HEK293 (cell line): ENCODE measurements around the gene ZBTB20.

Experiments used
- CTCF ChIA-PET: fragments of 350-600 bp; formaldehyde crosslinking; extraction: SDS; loops from one replicate; lab custom pipeline; 2021; ENCODE audit warnings: antibody characterized with exemption; lab: Yijun Ruan, JAX
- POLR2A ChIA-PET: fragments of 300-600 bp; formaldehyde crosslinking; extraction: SDS; loops from one replicate; lab custom pipeline; 2020; ENCODE audit warnings: antibody characterized with exemption, inconsistent platforms; lab: Yijun Ruan, JAX
- H3K27ac ChIP-seq: fragments of 200-500 bp; sonication (Bioruptor generic); 2 replicates; pipeline ENCODE4 v1.5.1; 2014; ENCODE audit warnings: low read depth, low read length, control low read depth, inconsistent platforms; ENCODE audit errors: extremely low read depth
- H3K36me3 ChIP-seq, 2 experiments: fragments of 200-500 bp in 1 of 2; sonication (Bioruptor generic) in 1 of 2; 1 replicate in 1 of 2; 2 replicates in 1 of 2; pipeline ENCODE4 v1.5.1; 2014 to 2017; ENCODE audit warnings: inconsistent platforms in 2 of 2, low read length in 2 of 2; ENCODE audit not compliant: control insufficient read depth in 2 of 2, insufficient read depth in 1 of 2
- H3K4me1 ChIP-seq: fragments of 200-500 bp; sonication (Bioruptor generic); 2 replicates; pipeline ENCODE4 v1.5.1; 2014; ENCODE audit warnings: mild to moderate bottlenecking, low read length, inconsistent platforms; ENCODE audit not compliant: control insufficient read depth, insufficient read depth
- H3K4me3 ChIP-seq: 2 replicates; pipeline ENCODE4 v1.5.1; 2011; ENCODE audit warnings: low read depth, mild to moderate bottlenecking, control low read depth, low read length, moderate library complexity
- H3K9me3 ChIP-seq: fragments of 200-500 bp; sonication (Bioruptor generic); 2 replicates; pipeline ENCODE4 v1.5.1; 2014; ENCODE audit warnings: low read depth, low read length, inconsistent platforms; ENCODE audit not compliant: control insufficient read depth, insufficient read depth
- BCL11A ChIP-seq: fragments of 450-650 bp; formaldehyde crosslinking; IDR thresholded peaks from 2 replicates; pipeline ENCODE4 v1.5.1; 2016; ENCODE audit warnings: low read depth, missing biosample characterization, missing genetic modification characterization
- BCL11B ChIP-seq: fragments of 450-650 bp; formaldehyde crosslinking; IDR thresholded peaks from 2 replicates; pipeline ENCODE4 v1.5.1; 2016; ENCODE audit warnings: low read depth, missing biosample characterization, missing genetic modification characterization
- HOXA7 ChIP-seq: sonication (generic); formaldehyde crosslinking; IDR thresholded peaks from 2 replicates; pipeline ENCODE4 v1.8.1; 2022; ENCODE audit warnings: missing genetic modification reagents, borderline replicate concordance
- IKZF3 ChIP-seq: fragments of 450-650 bp; IDR thresholded peaks from 2 replicates; pipeline ENCODE4 v1.5.0; 2018; ENCODE audit warnings: missing biosample characterization, mild to moderate bottlenecking, missing genetic modification characterization, moderate library complexity
- SCRT1 ChIP-seq: fragments of 450-650 bp; formaldehyde crosslinking; IDR thresholded peaks from 2 replicates; pipeline ENCODE4 v1.5.1; 2016; ENCODE audit warnings: missing biosample characterization, missing genetic modification characterization, borderline replicate concordance
- SP7 ChIP-seq: fragments of 450-650 bp; formaldehyde crosslinking; IDR thresholded peaks from 2 replicates; pipeline ENCODE4 v1.5.1; 2016; ENCODE audit warnings: missing biosample characterization, missing genetic modification characterization
- TCF7L2 ChIP-seq: IDR thresholded peaks from 2 replicates; pipeline ENCODE4 v1.6.1; 2011; ENCODE audit warnings: low read depth, mild to moderate bottlenecking, inconsistent platforms, low read length, moderate library complexity, borderline replicate concordance
- TRIM28 ChIP-seq: IDR thresholded peaks from 2 replicates; pipeline ENCODE4 v1.6.1; 2011; ENCODE audit warnings: low read length, control low read depth, borderline replicate concordance
- ZNF169 ChIP-seq: fragments of 450-650 bp; formaldehyde crosslinking; IDR thresholded peaks from 2 replicates; pipeline ENCODE4 v1.5.1; 2016; ENCODE audit warnings: missing biosample characterization, missing genetic modification characterization
- ZNF214 ChIP-seq: fragments of 450-650 bp; formaldehyde crosslinking; IDR thresholded peaks from 2 replicates; pipeline ENCODE4 v1.5.1; 2017; ENCODE audit warnings: missing biosample characterization, mild to moderate bottlenecking, missing genetic modification characterization, borderline replicate concordance
- ZNF223 ChIP-seq: fragments of 450-650 bp; formaldehyde crosslinking; IDR thresholded peaks from 2 replicates; pipeline ENCODE4 v1.5.1; 2016; ENCODE audit warnings: missing biosample characterization, missing genetic modification characterization
- ZNF239 ChIP-seq: fragments of 450-650 bp; formaldehyde crosslinking; IDR thresholded peaks from 2 replicates; pipeline ENCODE4 v1.5.1; 2016; ENCODE audit warnings: missing biosample characterization, missing genetic modification characterization
- ZNF311 ChIP-seq: fragments of 450-650 bp; formaldehyde crosslinking; IDR thresholded peaks from 2 replicates; pipeline ENCODE4 v1.5.1; 2017; ENCODE audit warnings: missing biosample characterization, missing genetic modification characterization, borderline replicate concordance
- ZNF391 ChIP-seq: fragments of 450-650 bp; formaldehyde crosslinking; IDR thresholded peaks from 2 replicates; pipeline ENCODE4 v1.5.1; 2016; ENCODE audit warnings: low read depth, missing biosample characterization, missing genetic modification characterization, borderline replicate concordance
- ZNF530 ChIP-seq: fragments of 450-650 bp; formaldehyde crosslinking; IDR thresholded peaks from 2 replicates; pipeline ENCODE4 v1.5.1; 2016; ENCODE audit warnings: low read depth, missing biosample characterization, missing genetic modification characterization
- ZNF585B ChIP-seq: fragments of 450-650 bp; formaldehyde crosslinking; IDR thresholded peaks from 2 replicates; pipeline ENCODE4 v1.5.1; 2016; ENCODE audit warnings: missing biosample characterization, missing genetic modification characterization
- ZNF626 ChIP-seq: fragments of 450-650 bp; sonication (Bioruptor Pico); formaldehyde crosslinking; IDR thresholded peaks from 2 replicates; pipeline ENCODE4 v1.5.1; 2018; ENCODE audit warnings: missing biosample characterization, missing genetic modification characterization, inconsistent platforms
- ZNF670 ChIP-seq: fragments of 450-650 bp; formaldehyde crosslinking; IDR thresholded peaks from 2 replicates; pipeline ENCODE4 v1.5.1; 2016; ENCODE audit warnings: missing biosample characterization, missing genetic modification characterization, low read depth
- TF ChIP-seq, protein P1 (sequence below): fragments of 450-650 bp; formaldehyde crosslinking; IDR thresholded peaks from 2 replicates; pipeline ENCODE4 v1.5.1; 2017; ENCODE audit warnings: missing biosample characterization, missing genetic modification characterization
- TF ChIP-seq, protein P2 (sequence below): fragments of 450-650 bp; formaldehyde crosslinking; IDR thresholded peaks from 2 replicates; pipeline ENCODE4 v1.5.1; 2016; ENCODE audit warnings: missing biosample characterization, missing genetic modification characterization, borderline replicate concordance
- TF ChIP-seq, protein P3 (sequence below): fragments of 450-650 bp; IDR thresholded peaks from 2 replicates; pipeline ENCODE4 v1.5.1; 2018; ENCODE audit warnings: missing biosample characterization, mild to moderate bottlenecking, missing genetic modification characterization
- TF ChIP-seq, protein P4 (sequence below): fragments of 450-650 bp; formaldehyde crosslinking; IDR thresholded peaks from 2 replicates; pipeline ENCODE4 v1.5.1; 2016; ENCODE audit warnings: missing biosample characterization, missing genetic modification characterization
- TF ChIP-seq, protein P5 (sequence below): fragments of 450-650 bp; formaldehyde crosslinking; IDR thresholded peaks from 2 replicates; pipeline ENCODE4 v1.5.0; 2017; ENCODE audit warnings: missing biosample characterization, missing genetic modification characterization, borderline replicate concordance

ZBTB20 gene

DNA sequence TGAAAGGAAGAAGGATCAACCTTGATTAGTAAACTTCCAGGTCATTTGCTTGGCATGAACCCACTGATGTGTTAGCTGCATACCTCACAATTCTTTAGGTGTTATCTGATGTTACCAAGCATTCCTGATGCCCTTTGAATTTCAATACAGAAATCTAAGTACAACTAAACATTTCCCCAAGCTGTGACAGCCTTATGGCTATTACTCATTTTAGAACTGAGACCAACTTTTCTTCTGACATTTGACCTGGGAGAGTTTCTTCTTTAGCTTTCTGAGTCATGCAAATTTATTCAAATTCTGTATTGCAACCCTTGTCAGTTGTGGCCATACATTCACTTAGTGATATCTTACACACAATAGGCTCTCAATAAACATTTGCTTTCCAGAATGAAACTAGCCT lies 729.0 kb downstream of the ZBTB20 start:
- H3K9me3 ChIP-seq: no peaks in the 10 kb centered on the region
- POLR2A ChIA-PET: no interaction called here
- CTCF ChIA-PET: interaction anchor here (0.5 to 2.5 kb wide), 26 partner anchors 8 to 736 kb away, joined by 3 to 16 read pairs (median 5); no protein-coding TSS in a partner anchor
- no peaks in the 10 kb centered on the region for H3K36me3 ChIP-seq
- no peaks in the 10 kb centered on the region for H3K4me1 ChIP-seq
- no peak for TF ChIP-seq ZNF311 (tag by site-specific recombination)
- no peak for TF ChIP-seq BCL11A
- no peak for TF ChIP-seq ZNF670
- no peak for TF ChIP-seq ZNF169 (tag by site-specific recombination)
- no peak for TF ChIP-seq ZNF626
- TF ChIP-seq, protein P1, sequence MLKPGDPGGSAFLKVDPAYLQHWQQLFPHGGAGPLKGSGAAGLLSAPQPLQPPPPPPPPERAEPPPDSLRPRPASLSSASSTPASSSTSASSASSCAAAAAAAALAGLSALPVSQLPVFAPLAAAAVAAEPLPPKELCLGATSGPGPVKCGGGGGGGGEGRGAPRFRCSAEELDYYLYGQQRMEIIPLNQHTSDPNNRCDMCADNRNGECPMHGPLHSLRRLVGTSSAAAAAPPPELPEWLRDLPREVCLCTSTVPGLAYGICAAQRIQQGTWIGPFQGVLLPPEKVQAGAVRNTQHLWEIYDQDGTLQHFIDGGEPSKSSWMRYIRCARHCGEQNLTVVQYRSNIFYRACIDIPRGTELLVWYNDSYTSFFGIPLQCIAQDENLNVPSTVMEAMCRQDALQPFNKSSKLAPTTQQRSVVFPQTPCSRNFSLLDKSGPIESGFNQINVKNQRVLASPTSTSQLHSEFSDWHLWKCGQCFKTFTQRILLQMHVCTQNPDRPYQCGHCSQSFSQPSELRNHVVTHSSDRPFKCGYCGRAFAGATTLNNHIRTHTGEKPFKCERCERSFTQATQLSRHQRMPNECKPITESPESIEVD (tag by site-specific recombination): no peak
- no peak for TF ChIP-seq ZNF239 (tag by site-specific recombination)
- TF ChIP-seq, protein P2, sequence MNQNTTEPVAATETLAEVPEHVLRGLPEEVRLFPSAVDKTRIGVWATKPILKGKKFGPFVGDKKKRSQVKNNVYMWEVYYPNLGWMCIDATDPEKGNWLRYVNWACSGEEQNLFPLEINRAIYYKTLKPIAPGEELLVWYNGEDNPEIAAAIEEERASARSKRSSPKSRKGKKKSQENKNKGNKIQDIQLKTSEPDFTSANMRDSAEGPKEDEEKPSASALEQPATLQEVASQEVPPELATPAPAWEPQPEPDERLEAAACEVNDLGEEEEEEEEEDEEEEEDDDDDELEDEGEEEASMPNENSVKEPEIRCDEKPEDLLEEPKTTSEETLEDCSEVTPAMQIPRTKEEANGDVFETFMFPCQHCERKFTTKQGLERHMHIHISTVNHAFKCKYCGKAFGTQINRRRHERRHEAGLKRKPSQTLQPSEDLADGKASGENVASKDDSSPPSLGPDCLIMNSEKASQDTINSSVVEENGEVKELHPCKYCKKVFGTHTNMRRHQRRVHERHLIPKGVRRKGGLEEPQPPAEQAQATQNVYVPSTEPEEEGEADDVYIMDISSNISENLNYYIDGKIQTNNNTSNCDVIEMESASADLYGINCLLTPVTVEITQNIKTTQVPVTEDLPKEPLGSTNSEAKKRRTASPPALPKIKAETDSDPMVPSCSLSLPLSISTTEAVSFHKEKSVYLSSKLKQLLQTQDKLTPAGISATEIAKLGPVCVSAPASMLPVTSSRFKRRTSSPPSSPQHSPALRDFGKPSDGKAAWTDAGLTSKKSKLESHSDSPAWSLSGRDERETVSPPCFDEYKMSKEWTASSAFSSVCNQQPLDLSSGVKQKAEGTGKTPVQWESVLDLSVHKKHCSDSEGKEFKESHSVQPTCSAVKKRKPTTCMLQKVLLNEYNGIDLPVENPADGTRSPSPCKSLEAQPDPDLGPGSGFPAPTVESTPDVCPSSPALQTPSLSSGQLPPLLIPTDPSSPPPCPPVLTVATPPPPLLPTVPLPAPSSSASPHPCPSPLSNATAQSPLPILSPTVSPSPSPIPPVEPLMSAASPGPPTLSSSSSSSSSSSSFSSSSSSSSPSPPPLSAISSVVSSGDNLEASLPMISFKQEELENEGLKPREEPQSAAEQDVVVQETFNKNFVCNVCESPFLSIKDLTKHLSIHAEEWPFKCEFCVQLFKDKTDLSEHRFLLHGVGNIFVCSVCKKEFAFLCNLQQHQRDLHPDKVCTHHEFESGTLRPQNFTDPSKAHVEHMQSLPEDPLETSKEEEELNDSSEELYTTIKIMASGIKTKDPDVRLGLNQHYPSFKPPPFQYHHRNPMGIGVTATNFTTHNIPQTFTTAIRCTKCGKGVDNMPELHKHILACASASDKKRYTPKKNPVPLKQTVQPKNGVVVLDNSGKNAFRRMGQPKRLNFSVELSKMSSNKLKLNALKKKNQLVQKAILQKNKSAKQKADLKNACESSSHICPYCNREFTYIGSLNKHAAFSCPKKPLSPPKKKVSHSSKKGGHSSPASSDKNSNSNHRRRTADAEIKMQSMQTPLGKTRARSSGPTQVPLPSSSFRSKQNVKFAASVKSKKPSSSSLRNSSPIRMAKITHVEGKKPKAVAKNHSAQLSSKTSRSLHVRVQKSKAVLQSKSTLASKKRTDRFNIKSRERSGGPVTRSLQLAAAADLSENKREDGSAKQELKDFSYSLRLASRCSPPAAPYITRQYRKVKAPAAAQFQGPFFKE (tag by site-specific recombination): no peak
- no peak for TF ChIP-seq SCRT1 (tag by site-specific recombination)
- no peak for TF ChIP-seq TCF7L2
- no peak for TF ChIP-seq SP7 (tag by site-specific recombination)
- TF ChIP-seq, protein P3, sequence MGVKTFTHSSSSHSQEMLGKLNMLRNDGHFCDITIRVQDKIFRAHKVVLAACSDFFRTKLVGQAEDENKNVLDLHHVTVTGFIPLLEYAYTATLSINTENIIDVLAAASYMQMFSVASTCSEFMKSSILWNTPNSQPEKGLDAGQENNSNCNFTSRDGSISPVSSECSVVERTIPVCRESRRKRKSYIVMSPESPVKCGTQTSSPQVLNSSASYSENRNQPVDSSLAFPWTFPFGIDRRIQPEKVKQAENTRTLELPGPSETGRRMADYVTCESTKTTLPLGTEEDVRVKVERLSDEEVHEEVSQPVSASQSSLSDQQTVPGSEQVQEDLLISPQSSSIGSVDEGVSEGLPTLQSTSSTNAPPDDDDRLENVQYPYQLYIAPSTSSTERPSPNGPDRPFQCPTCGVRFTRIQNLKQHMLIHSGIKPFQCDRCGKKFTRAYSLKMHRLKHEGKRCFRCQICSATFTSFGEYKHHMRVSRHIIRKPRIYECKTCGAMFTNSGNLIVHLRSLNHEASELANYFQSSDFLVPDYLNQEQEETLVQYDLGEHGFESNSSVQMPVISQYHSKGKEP: no peak
- no peak overlapping the region for H3K27ac ChIP-seq
- no peak overlapping the region for H3K4me3 ChIP-seq

DNA sequence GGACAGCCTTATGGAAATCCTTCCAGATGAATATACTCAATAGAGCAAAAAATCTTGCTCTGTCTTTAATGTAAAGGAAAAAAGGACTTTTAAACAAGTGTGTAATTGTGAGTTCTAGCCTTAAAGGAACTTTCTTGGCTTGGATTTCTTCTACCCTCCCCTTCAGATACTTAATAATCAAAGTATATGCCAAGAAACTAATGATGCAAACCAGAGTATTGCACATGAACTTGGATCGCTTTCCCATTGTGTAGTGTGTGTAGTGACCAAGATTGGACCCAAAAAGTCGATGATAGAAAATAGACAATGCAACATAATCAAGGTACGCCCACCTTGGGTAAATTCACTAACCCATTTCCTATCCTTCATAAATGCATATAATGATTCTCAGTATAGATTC lies 729.4 kb downstream of the ZBTB20 start:
- Histone ChIP-seq H3K9me3 (no peaks in the 10 kb centered on the region), H3K36me3 (no peaks in the 10 kb centered on the region), H3K27ac (no peak overlapping the region), H3K4me1 (no peaks in the 10 kb centered on the region), H3K4me3 (no peak overlapping the region)
- ChIA-PET POLR2A (no interaction called here), CTCF (interaction anchor here (0.5 to 2.3 kb wide), 10 partner anchors 9 to 736 kb away, joined by 3 to 16 read pairs (median 6); no protein-coding TSS in a partner anchor)
- no peak for TF ChIP-seq ZNF585B (tag by site-specific recombination)
- no peak for TF ChIP-seq BCL11B
- TF ChIP-seq, protein P4, sequence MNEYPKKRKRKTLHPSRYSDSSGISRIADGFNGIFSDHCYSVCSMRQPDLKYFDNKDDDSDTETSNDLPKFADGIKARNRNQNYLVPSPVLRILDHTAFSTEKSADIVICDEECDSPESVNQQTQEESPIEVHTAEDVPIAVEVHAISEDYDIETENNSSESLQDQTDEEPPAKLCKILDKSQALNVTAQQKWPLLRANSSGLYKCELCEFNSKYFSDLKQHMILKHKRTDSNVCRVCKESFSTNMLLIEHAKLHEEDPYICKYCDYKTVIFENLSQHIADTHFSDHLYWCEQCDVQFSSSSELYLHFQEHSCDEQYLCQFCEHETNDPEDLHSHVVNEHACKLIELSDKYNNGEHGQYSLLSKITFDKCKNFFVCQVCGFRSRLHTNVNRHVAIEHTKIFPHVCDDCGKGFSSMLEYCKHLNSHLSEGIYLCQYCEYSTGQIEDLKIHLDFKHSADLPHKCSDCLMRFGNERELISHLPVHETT (tag by site-specific recombination): no peak
- TF ChIP-seq HOXA7 (CRISPR knock-in tag): no peak
- TF ChIP-seq, protein P5, sequence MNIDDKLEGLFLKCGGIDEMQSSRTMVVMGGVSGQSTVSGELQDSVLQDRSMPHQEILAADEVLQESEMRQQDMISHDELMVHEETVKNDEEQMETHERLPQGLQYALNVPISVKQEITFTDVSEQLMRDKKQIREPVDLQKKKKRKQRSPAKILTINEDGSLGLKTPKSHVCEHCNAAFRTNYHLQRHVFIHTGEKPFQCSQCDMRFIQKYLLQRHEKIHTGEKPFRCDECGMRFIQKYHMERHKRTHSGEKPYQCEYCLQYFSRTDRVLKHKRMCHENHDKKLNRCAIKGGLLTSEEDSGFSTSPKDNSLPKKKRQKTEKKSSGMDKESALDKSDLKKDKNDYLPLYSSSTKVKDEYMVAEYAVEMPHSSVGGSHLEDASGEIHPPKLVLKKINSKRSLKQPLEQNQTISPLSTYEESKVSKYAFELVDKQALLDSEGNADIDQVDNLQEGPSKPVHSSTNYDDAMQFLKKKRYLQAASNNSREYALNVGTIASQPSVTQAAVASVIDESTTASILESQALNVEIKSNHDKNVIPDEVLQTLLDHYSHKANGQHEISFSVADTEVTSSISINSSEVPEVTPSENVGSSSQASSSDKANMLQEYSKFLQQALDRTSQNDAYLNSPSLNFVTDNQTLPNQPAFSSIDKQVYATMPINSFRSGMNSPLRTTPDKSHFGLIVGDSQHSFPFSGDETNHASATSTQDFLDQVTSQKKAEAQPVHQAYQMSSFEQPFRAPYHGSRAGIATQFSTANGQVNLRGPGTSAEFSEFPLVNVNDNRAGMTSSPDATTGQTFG: no peak
- no peak for TF ChIP-seq IKZF3 (tag by site-specific recombination)
- TF ChIP-seq ZNF530 (tag by site-specific recombination): no peak
- TF ChIP-seq TRIM28: no peak
- TF ChIP-seq ZNF214 (tag by site-specific recombination): no peak
- no peak for TF ChIP-seq ZNF223 (tag by site-specific recombination)
- TF ChIP-seq ZNF391 (tag by site-specific recombination): no peak
